ENCODE data around the gene PTPRN2. TPM values are rescaled to one million over a fixed set of nuclear protein-coding genes. Genes with fewer than 3 reads are reported as not detected.

Gene PTPRN2
- total RNA-seq, 1 experiment from 2014 or later = 2.1 TPM

GRCh38 chr7:158111906-158112570 is 475.6 kb downstream of the PTPRN2 start:
- H3K4me2 ChIP-seq (ENCODE audit: low read length) = no peak overlapping the region
- DNase-seq (ENCODE audit: low read depth, low spot score) (no peak), ATAC-seq (no peak)
- H3K27ac ChIP-seq (ENCODE audit: low read depth, low read length) = no peak overlapping the region
- no peaks in the 10 kb centered on the region for H3K79me2 ChIP-seq (ENCODE audit: insufficient read depth, low read length)
- TF ChIP-seq EGR1 (IDR thresholded peaks at IDR 0.05; ENCODE audit: low read depth) (no peak), RAD21 (IDR thresholded peaks at IDR 0.05; ENCODE audit: low read depth) (no peak), FOSL1 (IDR thresholded peaks at IDR 0.05; ENCODE audit: low read depth) (no peak)
- TF ChIP-seq, protein P1, sequence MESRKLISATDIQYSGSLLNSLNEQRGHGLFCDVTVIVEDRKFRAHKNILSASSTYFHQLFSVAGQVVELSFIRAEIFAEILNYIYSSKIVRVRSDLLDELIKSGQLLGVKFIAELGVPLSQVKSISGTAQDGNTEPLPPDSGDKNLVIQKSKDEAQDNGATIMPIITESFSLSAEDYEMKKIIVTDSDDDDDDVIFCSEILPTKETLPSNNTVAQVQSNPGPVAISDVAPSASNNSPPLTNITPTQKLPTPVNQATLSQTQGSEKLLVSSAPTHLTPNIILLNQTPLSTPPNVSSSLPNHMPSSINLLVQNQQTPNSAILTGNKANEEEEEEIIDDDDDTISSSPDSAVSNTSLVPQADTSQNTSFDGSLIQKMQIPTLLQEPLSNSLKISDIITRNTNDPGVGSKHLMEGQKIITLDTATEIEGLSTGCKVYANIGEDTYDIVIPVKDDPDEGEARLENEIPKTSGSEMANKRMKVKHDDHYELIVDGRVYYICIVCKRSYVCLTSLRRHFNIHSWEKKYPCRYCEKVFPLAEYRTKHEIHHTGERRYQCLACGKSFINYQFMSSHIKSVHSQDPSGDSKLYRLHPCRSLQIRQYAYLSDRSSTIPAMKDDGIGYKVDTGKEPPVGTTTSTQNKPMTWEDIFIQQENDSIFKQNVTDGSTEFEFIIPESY (IDR thresholded peaks at IDR 0.05; ENCODE audit: extremely low read depth, insufficient replicate concordance, low read length) = no peak
- no peaks in the 10 kb centered on the region for H3K4me1 ChIP-seq (ENCODE audit: control insufficient read depth in 1 of 2, insufficient read depth in 2 of 2, low read length in 2 of 2)
- no TSS peak for BruUV-seq (replicated peaks)
- intact Hi-C loops (cut with micrococcal nuclease) = no loop called here
- H4K20me1 ChIP-seq (ENCODE audit: insufficient read depth) = no peaks in the 10 kb centered on the region
- no peak overlapping the region for H3K9ac ChIP-seq (ENCODE audit: low read length)
- ChIA-PET CTCF (no interaction called here), POLR2A (no interaction called here), RAD21 (ENCODE audit: low non-redundant PET in 1 of 2, low total read pairs in 2 of 2, uncharacterized antibody in 2 of 2, unreplicated experiment in 2 of 2) (no interaction called here)
- no peak overlapping the region for H3K4me3 ChIP-seq (replicated peaks in 1 of 2; ENCODE audit: low read depth in 1 of 2, low read length in 2 of 2)
- no peaks in the 10 kb centered on the region for H3K36me3 ChIP-seq (ENCODE audit: control insufficient read depth in 1 of 2, insufficient read depth in 2 of 2, low read length in 2 of 2)
- no peaks in the 10 kb centered on the region for H3K27me3 ChIP-seq (ENCODE audit: insufficient read depth, low read length)
- no peak overlapping the region for H2AFZ ChIP-seq (ENCODE audit: low read depth, low read length, poor library complexity, severe bottlenecking)
- H3K9me3 ChIP-seq (ENCODE audit: control insufficient read depth in 1 of 2, insufficient read depth in 1 of 2, low read depth in 1 of 2, low read length in 2 of 2) = 0 out of 4 replicates have a peak, but pooled peaks cover 0 to 6% of the 10 kb centered on the region in 2 experiments
- no peaks in the 10 kb centered on the region for H3K9me2 ChIP-seq (ENCODE audit: insufficient read depth)

DNA sequence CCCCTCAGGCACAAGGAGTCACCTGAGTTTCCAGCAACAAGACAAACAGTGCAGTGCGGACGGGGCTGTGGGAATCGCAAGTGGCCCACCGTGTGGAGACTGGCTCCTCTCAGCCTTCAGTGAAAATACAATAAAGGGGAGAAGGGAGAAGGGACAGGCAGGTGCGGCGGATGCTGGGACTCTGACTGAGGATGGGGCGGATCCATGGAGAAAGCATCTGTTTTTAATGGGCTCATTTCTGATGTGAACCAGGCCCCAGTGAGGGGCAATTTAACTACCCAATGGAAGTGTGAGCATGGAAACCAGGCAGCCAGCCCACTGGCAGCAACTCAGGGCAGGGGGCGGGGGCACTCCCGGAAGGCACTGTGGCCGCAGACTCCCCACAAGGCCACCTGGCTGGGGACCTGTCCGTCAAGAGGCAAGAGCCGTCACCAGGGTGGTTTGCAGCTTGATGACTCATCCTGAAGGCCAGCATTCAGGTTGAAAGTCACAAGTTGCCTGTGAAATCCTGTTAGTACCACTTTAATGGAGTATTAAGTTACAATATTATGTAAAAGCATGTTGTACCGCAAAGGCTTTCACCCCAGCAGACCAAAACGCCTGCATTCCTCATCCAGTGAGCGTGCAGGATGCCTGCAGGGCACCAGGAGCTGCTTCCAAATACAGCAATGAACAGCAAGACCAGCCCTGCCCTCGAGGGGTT is 476.4 kb downstream of the PTPRN2 start:
- RAD21 ChIA-PET (ENCODE audit: low non-redundant PET in 1 of 2, low total read pairs in 2 of 2, uncharacterized antibody in 2 of 2, unreplicated experiment in 2 of 2) = no interaction called here
- Histone ChIP-seq H3K4me1 (ENCODE audit: control insufficient read depth in 1 of 2, insufficient read depth in 2 of 2, low read length in 2 of 2) (no peaks in the 10 kb centered on the region), H3K27me3 (ENCODE audit: insufficient read depth, low read length) (no peaks in the 10 kb centered on the region), H4K20me1 (ENCODE audit: insufficient read depth) (no peaks in the 10 kb centered on the region), H3K4me3 (replicated peaks in 1 of 2; ENCODE audit: low read depth in 1 of 2, low read length in 2 of 2) (no peak overlapping the region), H3K9ac (ENCODE audit: low read length) (no peak overlapping the region), H3K9me3 (ENCODE audit: control insufficient read depth in 1 of 2, insufficient read depth in 1 of 2, low read depth in 1 of 2, low read length in 2 of 2) (no peaks in the 10 kb centered on the region), H3K9me2 (ENCODE audit: insufficient read depth) (no peaks in the 10 kb centered on the region), H2AFZ (ENCODE audit: low read depth, low read length, poor library complexity, severe bottlenecking) (no peak overlapping the region), H3K27ac (ENCODE audit: low read depth, low read length) (no peak overlapping the region), H3K4me2 (ENCODE audit: low read length) (no peak overlapping the region), H3K79me2 (ENCODE audit: insufficient read depth, low read length) (no peaks in the 10 kb centered on the region), H3K36me3 (ENCODE audit: control insufficient read depth in 1 of 2, insufficient read depth in 2 of 2, low read length in 2 of 2) (no peaks in the 10 kb centered on the region)
- no TSS peak for BruUV-seq (replicated peaks)
- CTCF ChIA-PET = no interaction called here
- POLR2A ChIA-PET = no interaction called here
- ATAC-seq (peak; percentile 63), DNase-seq (ENCODE audit: low read depth, low spot score) (no peak)
- intact Hi-C loops (cut with micrococcal nuclease) = no loop called here
- TF ChIP-seq, protein P2, sequence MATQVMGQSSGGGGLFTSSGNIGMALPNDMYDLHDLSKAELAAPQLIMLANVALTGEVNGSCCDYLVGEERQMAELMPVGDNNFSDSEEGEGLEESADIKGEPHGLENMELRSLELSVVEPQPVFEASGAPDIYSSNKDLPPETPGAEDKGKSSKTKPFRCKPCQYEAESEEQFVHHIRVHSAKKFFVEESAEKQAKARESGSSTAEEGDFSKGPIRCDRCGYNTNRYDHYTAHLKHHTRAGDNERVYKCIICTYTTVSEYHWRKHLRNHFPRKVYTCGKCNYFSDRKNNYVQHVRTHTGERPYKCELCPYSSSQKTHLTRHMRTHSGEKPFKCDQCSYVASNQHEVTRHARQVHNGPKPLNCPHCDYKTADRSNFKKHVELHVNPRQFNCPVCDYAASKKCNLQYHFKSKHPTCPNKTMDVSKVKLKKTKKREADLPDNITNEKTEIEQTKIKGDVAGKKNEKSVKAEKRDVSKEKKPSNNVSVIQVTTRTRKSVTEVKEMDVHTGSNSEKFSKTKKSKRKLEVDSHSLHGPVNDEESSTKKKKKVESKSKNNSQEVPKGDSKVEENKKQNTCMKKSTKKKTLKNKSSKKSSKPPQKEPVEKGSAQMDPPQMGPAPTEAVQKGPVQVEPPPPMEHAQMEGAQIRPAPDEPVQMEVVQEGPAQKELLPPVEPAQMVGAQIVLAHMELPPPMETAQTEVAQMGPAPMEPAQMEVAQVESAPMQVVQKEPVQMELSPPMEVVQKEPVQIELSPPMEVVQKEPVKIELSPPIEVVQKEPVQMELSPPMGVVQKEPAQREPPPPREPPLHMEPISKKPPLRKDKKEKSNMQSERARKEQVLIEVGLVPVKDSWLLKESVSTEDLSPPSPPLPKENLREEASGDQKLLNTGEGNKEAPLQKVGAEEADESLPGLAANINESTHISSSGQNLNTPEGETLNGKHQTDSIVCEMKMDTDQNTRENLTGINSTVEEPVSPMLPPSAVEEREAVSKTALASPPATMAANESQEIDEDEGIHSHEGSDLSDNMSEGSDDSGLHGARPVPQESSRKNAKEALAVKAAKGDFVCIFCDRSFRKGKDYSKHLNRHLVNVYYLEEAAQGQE (IDR thresholded peaks at IDR 0.05; ENCODE audit: low read depth) = no peak
- TF ChIP-seq JUND (IDR thresholded peaks at IDR 0.05) = peak; percentile 14; the same call in 1 of the 2 replicates
